HG03280 (cell line): ENCODE results near the gene PPWD1.
"Not testable (repeated sequence)": the region's sequence is repeated elsewhere in the genome, so short reads cannot be mapped to it uniquely, and the experiment has no call there.

Source experiments
- ATAC-seq: cut with Tn5 transposase; IDR thresholded peaks from one replicate; pipeline ENCODE4 v1.9.1; 2021; ENCODE audit warnings: mild to moderate bottlenecking, moderate library complexity; ENCODE audit not compliant: unreplicated experiment

Gene PPWD1

DNA sequence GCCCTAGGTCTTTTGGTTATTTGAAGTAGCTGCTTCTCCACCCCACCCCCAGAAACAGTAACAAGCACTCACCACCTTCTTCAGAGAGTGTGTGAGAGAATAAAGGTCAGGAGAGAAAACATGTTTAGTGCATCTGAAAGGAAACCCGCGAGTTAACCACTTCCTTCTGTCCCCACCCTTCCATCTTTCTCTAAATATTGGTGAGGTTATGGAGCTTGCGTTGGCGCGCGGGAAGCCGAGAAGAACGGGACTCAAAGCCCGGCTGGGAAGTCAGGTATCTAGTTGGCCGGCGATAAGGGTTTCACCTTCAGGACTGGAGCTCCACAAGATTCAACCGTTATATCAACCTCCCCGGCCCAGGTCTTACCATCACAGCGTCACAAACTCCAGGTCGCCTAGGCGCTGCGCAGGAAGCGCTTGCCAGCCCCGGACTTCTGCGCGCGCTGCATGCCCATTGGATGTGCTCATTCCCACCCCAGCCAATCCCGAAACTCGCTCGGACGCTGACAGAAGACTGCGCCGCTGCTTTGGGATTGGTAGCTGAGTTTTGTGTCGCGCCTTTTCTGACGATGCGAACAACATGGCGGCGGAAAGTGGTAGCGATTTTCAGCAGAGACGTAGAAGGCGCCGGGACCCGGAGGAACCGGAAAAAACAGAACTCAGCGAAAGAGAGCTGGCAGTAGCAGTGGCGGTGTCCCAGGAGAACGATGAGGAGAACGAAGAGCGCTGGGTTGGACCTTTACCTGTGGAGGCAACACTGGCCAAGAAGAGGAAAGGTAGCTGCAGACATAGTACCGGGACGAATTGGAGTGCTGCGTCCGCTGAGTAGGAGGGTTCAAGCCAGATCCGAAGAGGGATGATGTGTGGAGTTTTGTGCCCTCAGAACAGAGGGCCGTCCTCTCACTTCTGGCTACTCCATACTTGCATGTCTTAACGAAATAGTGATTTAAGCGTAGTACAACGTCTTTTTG is at the start of gene PPWD1, which contains the start of gene CENPK:
PPWD1 (plus strand) TSS at position 566 of the 971 bp plus-strand sequence; CDS start at position 581, 15 bp downstream.
CENPK (minus strand) TSS at position 438 of the 971 bp plus-strand sequence. CDS start 8,261 bp downstream, outside the sequence.
- peak; percentile 100 for ATAC-seq

DNA sequence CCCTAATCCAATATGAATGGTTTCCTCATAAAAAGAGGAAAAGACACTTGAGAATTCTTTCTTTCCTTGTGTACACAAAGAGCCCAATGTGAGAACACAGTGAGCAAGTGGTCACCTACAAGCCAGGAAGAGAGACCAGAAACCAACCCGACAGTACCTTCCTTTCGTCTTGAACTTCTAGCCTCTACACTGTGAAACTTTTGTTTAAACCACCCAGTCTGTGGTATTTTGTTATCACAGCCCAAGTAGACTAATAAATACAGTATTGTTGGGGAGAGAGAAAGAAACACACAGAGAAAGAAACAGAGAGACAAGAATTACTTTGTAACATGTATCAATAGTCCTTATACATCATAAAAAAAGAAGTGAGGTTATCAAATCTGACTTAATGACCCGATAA is 37.4 kb upstream of the PPWD1 start:
- no peak for ATAC-seq

DNA sequence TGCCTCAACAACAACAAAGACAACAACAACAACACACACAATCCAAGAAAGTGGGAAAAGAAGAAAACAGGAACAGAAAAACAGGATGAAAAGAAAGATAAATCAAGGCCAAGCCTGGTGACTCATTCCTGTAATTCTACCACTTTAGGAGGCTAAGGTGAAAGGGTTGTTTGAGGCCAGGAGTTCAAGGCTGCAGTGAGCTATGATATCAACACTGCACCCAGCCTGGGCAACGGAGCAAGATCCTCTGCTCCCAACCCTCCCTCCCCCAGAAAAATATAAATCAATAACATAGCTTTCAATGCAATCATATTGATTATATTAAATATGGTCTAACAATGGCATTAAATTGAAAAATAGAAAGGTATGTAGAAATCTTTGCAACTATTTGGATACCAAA is 32.2 kb upstream of the PPWD1 start:
- ATAC-seq = no peak

DNA sequence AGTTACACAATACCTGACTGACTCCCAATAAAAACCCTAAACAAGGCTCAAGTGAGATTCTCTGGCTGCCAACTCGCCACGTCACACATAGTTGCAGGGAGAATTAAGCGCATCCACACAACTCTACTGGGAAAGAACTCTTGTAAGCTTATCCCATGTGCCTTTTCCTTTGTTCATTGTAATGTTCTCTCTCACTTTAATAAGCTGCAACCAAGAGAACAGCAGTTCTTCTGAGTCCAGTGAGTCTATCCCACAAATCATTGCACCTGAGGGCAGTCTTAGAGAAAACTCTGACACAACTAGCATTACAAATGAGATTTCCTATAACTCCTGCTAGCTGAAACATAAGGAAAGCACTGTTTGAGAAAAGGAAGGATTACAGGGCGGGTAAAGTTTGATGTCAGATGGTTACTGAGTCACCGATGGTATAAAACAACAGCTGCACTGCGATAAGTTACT is 27.5 kb upstream of the PPWD1 start:
- ATAC-seq = no peak

DNA sequence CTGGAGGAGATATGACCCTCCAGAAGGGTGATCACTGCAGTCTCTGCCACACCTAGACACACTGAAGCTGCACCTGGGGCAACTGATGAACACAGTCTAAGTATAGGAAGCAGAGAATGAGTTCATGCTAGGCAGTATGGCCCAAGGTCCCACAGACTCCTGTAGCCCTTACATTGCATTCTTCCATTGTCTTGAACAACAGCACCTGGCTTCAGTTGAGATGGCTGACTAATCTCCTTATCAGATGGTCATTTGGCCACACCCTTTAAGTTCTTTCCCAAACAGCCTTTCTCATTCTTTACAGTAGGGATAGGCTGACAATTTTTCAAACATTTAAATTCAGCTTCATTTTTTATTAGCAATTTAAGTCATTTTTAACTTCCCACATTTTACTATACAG is 23.3 kb upstream of the PPWD1 start:
- ATAC-seq = no peak

DNA sequence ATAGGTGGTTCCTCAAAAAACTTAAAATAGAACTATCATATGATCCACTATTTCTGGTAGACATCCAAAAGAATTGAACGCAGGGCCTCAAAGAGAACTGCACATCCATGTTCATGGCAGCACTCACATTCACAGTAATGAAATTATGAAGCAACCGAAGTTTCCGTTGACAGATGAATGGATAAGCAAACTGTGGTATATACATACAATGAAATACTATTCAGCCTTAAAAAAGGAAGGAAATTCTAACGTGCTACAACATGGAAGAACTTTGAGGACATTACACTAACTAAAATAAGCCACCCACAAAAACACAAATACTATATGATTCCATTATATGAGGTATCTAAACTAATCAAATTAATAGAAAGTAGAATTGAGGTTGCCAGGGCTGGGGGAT is 18.6 kb upstream of the PPWD1 start:
- no peak for ATAC-seq

DNA sequence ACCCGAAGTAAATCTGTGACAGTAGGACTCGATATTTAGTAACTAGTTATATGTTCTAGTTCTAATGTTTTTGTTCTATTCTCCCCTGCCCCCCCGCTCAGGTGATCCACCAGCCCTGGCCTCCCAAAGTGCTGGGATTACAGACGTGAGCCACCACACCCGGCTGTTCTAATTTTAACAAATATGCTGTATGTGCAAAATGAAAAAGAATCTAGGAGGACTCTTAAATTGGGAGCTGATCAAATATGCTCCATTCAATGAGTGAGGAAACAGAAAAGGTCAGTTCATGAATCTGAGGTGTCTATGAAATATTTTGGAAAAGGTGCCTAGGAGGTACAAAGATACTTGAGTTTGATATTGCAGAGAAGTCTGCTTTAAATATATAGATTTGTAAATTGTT is 17.0 kb upstream of the PPWD1 start:
- ATAC-seq = no peak

DNA sequence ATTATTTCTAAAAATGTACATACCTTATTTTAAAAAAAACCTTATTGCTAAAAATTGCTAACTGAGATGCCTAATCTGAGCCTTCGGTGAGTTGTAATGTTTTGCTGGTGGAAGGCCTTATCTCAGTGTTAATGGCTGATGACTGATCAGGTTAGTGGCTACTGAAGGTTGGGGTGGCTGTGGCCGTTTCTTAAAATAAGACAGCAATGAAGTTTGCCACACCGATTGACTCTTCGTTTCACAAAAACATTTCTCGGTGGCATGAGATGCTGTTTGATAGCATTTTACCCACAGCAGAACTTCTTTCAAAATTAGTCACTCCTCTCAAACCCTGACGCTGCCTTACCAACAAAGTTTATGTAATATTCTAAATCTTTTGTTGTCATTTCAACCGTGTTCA is 14.8 kb upstream of the PPWD1 start:
- no peak for ATAC-seq

DNA sequence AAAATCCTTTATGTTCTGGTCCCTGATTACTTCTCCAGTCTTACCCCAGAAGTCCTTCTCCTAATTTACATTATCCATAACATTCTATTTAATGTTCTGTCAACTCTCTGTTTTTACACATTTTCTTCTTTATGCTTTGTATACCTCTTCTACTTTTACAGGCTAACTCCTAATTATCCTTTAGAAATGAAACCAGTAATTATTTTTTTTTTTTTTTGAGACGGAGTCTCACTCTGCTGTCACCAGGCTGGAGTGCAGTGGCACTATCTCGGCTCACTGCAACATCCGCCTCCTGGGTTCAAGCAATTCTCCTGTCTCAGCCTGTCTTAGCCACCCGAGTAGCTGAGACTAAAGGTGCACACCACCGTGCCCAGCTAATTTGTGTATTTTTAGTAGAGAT is 9.2 kb upstream of the PPWD1 start:
- ATAC-seq = no peak

DNA sequence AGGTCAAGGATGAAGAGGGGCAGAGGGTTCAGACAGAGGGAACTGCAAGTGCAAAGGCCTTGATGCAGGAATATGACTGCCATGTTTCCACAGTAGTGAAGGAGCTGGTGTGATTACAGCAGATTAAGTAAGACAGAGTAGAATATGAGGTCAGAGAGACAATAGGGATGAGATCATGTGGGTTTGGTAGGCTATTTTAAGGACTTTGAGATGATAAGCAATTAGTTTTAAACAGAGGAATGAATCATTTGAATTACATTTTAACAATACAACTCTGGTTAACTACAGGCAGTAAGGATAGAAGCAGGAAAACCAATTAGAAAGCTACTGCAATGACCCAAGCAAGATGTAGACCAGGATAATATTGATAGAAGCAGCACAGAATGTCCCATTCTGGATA is 7.8 kb upstream of the PPWD1 start:
- no peak for ATAC-seq

DNA sequence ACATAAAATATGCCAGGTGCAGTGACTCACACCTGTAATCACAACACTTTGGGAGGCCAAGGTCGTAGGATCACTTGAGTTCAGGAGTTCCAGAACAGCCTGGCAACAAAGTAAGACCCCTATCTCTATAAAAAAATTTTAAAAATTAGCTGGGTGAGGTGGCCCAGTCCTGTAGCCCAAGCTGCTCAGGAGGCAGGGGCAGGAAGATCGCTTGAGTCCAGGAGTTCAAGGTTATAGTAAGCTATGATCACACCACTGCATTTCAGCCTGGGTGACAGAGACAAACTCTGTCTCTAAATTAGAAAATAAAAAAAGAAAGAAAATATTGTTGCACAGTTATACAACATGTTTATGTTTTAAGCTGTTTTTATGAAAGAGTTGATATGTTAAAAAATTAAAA is 6.9 kb upstream of the PPWD1 start:
- no peak for ATAC-seq

DNA sequence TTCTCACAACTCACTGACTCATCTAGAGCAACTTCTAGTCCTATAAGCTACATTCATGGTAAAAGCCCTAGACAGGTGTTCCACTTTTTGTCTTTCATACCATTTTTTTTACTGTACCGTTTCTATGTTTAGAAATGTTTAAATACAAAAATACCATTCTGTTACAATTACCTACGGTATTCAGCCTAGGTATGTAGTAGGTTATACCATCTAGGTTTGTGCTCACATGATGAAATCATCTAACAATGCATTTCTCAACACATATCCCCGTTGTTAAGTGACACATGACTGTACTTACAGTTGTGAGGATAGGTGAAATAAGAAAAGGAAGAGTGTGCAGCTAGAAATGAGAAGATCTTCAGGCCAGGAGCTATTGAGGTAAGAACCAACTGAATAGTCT is 6.4 kb upstream of the PPWD1 start:
- no peak for ATAC-seq

DNA sequence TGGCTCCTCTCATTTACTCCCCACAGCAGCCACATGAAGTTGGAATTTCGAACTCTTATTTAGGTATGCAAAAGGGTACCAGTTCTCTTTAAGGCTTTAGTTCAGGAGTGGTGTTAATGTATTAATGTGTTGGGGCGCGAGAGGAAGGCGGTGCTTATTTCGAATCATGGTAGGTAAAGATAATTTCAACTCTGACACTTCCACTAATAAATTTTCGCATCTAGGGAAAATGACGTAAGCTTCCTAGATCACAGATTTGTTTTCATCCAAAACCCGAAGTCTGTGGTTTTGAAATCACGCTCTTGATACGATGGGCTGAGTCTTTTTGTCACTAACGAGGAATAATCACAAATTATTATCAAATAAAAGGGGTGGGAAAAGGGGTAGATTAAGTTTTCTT is 681 bp downstream of the PPWD1 start:
- ATAC-seq = no peak

DNA sequence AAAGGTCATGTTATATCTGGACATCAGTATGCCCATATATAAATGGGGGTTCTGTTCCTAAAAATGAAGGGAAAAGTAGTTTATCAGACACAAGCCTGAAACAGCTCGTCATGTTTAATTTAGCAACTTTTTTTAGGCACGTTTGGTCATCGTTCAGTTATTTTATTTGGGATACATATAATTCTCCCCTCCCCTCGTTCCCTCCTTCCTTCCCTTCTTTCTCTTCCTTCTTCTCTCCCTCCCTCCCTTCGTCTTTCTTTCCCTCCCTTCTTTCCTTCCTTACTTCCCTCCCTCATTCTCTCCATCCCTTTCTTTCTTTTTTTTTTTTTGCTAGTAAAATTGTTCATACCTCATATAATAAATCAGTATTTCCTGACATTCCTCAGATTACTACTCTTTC is 3.4 kb downstream of the PPWD1 start:
- ATAC-seq = no peak

DNA sequence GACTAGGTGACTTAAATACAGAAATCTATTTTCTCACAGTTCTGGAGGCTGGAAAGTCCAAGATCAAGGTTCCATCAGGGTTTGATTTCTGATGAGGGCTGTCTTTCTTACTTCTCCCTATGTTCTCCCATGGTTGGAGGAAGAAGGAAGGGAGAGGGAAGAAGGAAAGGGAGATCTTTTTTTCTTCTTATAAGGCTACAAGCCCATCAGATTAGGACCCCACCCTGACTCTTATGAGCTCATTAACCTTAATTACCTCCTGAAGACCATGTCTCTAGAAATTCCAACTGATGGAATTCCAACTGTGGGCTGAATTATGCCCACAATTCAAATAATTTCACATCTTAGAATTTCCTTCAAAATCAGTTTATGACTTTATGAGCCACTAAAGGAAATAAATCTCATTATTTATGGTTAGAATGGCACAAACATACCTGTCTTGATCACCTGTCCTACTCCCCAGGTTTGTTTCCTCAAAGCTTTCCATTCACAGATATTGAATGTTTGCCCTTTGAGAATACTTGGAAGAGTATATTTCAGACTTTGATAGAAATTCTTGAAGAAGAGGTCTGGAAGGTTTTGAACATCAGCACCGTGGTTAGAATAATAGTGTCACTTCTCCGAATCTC is 7.6 kb downstream of the PPWD1 start:
- no peak for ATAC-seq

DNA sequence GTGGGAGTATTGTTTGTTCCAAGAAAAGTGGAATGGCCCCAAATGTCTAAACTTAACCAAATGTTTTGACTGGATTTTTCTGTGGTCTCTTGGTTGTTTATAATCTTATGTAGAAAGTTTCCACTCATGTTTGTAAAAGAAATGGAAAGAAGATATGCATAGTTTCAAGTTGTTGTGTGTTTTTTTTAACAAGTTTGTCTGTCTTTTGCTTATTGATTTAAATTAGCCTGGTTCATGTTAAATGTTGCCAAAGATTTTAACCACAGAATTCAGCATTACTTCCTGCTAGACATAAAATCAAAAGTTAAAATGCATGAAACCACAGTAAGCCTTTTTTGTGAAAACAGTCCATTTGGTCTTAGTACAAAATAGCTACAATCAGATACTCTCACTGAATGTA is 14.0 kb downstream of the PPWD1 start:
- ATAC-seq = no peak

DNA sequence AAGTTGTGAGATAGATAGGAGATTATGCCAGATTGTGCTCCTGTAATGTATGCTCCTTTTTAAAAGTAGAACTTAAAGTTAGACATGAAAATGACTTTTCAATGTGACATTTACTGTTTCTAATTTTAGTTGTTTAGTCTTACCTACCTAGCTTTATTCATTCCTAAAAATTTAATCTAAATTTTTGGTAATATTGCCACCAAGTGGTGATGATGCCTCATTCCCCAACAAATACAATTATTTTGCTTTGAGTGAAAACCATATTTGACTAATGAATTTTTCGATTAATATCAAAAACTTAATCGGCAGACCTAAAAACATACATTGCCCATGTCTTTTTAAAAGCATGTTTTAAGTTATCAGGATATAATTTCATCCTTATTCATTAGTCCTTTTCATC is 25.6 kb downstream of the PPWD1 start:
- no peak for ATAC-seq

DNA sequence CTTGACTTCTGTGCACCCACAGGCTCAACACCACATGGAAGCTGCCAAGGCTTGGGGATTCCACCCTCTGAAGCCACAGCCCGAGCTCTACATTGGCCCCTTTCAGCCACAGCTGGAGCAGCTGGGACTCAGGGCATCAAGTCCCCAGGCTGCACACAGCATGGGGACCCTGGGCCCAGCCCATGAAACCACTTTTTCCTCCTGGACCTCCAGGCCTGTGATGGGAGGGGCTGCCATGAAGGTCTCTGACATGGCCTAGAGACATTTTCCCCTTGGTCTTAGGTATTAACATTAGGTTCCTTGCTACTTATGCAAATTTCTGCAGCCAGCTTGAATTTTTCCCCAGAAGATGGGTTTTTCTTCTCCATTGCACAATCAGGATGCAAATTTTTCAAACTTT is 38.7 kb downstream of the PPWD1 start:
- not testable (repeated sequence) for ATAC-seq

DNA sequence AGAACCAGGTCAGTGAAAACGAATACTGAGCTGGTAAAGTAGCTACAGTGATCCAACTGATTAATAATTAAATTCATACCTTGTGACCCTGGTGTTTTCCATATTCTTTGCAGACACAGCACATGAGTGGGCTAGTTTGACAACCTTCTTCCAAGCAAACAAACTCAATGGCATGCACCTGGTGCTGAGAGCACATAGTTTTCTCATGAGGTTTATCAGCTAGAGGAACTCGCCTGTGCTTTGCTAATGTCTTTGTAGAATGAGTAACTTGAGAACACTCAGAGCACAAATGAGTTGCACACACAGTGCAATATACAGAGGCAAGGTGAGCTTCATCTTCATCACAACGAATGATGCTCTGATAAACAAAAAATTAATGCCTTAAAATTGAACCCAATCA is 48.4 kb downstream of the PPWD1 start:
- ATAC-seq = no peak

DNA sequence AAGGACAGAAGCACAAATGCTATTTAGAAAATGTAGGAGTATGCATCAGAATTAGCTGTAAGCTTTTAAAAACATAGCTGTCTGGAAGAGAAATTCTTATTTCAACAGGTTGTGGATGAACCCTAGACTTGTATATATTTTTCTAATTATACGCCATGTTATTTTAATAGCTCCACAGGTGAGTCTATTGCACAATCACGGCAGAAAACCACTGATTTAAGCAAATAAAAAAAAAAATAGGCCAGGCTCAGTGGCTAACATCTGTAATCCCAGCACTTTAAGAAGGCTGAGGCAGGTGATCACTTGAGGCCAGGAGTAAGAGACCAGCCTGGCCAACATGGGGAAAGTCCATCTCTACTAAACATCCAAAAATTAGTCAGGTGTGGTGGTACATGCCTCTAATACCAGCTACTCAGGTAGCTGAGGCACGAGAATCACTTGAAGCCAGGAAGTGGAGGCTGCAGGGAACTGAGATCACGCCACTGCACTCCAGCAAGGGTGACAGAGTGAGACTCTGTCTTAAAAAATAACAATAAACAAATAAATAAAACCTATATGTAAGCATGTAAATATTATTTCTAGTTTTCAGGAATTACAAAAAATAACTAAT is 49.3 kb downstream of the PPWD1 start:
- ATAC-seq = no peak

DNA sequence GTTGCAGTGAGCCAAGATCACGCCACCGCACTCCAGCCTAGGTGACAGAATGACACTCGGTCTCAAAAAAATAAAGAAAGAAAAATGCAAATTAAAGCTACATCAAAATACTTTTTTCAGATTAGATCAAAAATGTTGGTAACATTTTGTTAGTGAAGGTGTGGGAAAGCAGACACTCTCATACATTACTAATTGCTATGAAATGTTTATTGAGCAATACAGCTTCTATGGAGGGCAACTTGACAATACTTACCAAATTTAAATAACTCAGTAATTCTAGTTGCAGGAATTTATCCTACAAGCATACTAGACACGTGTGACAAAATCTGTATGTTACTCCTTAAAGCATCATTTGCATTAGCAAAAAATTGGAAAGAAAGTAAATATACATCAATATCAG is 56.9 kb downstream of the PPWD1 start:
- ATAC-seq = no peak

DNA sequence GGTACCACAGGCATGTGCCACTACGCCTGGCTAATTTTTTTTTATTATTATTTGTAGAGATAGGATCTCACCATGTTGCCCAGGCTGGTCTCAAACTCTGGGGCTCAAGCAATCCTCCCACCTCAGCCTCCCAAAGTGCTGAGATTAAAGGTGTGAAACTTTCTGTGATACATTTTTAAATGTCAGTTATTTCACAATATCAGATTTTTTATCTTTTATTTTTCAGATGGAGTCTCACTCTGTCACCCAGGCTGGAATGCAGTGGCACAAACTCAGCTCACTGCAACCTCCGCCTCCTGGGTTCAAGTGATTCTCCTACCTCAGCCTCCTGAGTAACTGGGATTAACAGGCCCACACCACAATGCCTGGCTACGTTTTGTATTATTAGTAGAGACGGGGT is 58.9 kb downstream of the PPWD1 start:
- not testable (repeated sequence) for ATAC-seq
